A549 (cell line): ENCODE results near the gene KIAA1671. TPM values are rescaled to one million over a fixed set of nuclear protein-coding genes. Genes with fewer than 3 reads are reported as not detected.

ENCODE experiments used
- polyA plus RNA-seq, 4 experiments: library from polyadenylated mRNA; depleted of rRNA in 3 of 4; stranded (reverse); fragments of >200 nt; fragmentation: RNase III in 1 of 4; extraction: RNeasy Plus Mini Kit Qiagen cat#74134 plus additional on column Dnase treatment in 1 of 4; gene quantifications; 2 replicates in 3 of 4; 3 replicates in 1 of 4; pipeline ENCODE4 v1.2.3, GENCODE V29; 2011 to 2017
- small RNA-seq, 6 experiments: library from RNA; depleted of rRNA; stranded (forward); fragments of <200 nt; gene quantifications; one replicate each; pipeline ENCODE3, GENCODE V24; 2012

The KIAA1671 gene
- polyA plus RNA-seq, 2 of the 4 experiments (the other 2 are of a cell fraction) = 5.3 to 7.9 TPM

Small RNAs within 50 kb of the gene (small RNA-seq; reads per million reads assigned to genes)
- 0 reads per million in 6 experiments for gene Z99916.2

Other genes starting within 250 kb of the KIAA1671 start
- not detected in 2 replicates for gene PIWIL3, start 178.0 kb upstream of the KIAA1671 start, polyA plus RNA-seq (2011; rRNA removed)
- gene PIWIL3, start 178.0 kb upstream of the KIAA1671 start, polyA plus RNA-seq (2017; fragmentation: RNase III; extraction: RNeasy Plus Mini Kit Qiagen cat#74134 plus additional on column Dnase treatment) = not detected in 3 replicates
- gene SGSM1, start 146.5 kb upstream of the KIAA1671 start, polyA plus RNA-seq (2011; rRNA removed) = 1.3 and 1.4 TPM in 2 replicates
- 0.17 to 0.50 TPM (median 0.47 TPM) in 3 replicates for gene SGSM1, start 146.5 kb upstream of the KIAA1671 start, polyA plus RNA-seq (2017; fragmentation: RNase III; extraction: RNeasy Plus Mini Kit Qiagen cat#74134 plus additional on column Dnase treatment)
- not detected in 2 replicates for gene LHFPL7, start 6.0 kb upstream of the KIAA1671 start, polyA plus RNA-seq (2011; rRNA removed)
- gene LHFPL7, start 6.0 kb upstream of the KIAA1671 start, polyA plus RNA-seq (2017; fragmentation: RNase III; extraction: RNeasy Plus Mini Kit Qiagen cat#74134 plus additional on column Dnase treatment) = not detected in 3 replicates
- not detected in 2 replicates for gene CRYBB3, start 247.1 kb downstream of the KIAA1671 start, polyA plus RNA-seq (2011; rRNA removed)
- not detected in 3 replicates for gene CRYBB3, start 247.1 kb downstream of the KIAA1671 start, polyA plus RNA-seq (2017; fragmentation: RNase III; extraction: RNeasy Plus Mini Kit Qiagen cat#74134 plus additional on column Dnase treatment)